ENCODE results near the gene C11orf42. TPM values are rescaled to one million over a fixed set of nuclear protein-coding genes. Genes with fewer than 3 reads are reported as not detected.
"Not testable (repeated sequence)": the region's sequence is repeated elsewhere in the genome, so short reads cannot be mapped to it uniquely, and the experiment has no call there.

Gene C11orf42
- total and polyA plus RNA-seq, 3 donors from 2014 or later: 10.1 to 38.5 (median 28.9) TPM

GRCh38 chr11:6248248-6248647 is 42.9 kb downstream of the C11orf42 start:
- Histone ChIP-seq H3K27ac (no peak overlapping the region), H3K4me1 (peaks cover 23% of the 10 kb centered on the region), H3K9me3 (no peaks in the 10 kb centered on the region), H3K27me3 (no peaks in the 10 kb centered on the region), H3K36me3 (ENCODE audit: low read depth, missing control alignments) (no peaks in the 10 kb centered on the region), H3K4me3 (no peak overlapping the region)
- intact Hi-C loops (cut with DNase I; ENCODE audit: low total_unique reads): no loop called here
- whole genome bisulfite sequencing, 2 donors: 82 to 95% methylated on average over 1 of the region's 1 CpG
- DNase-seq: no peak
- TF ChIP-seq POLR2A (IDR thresholded peaks at IDR 0.05): no peak
- TF ChIP-seq CTCF (IDR thresholded peaks at IDR 0.05): no peak

- intact Hi-C loops (cut with DNase I; ENCODE audit: low total_unique reads); H3K27ac ChIP-seq; DNase-seq; H3K36me3 ChIP-seq (ENCODE audit: low read depth, missing control alignments); H3K4me3 ChIP-seq; H3K27me3 ChIP-seq; H3K9me3 ChIP-seq: not testable (repeated sequence)
- WGBS, 2 donors: 95 to 96% methylated on average over 3 of the region's 3 CpGs
- H3K4me1 ChIP-seq: peaks cover 23% of the 10 kb centered on the region
Observed at GRCh38 chr11:6248897-6249296, 43.5 kb downstream of the C11orf42 start.

- H3K4me3 ChIP-seq: no peak overlapping the region
- 64 to 71% methylated on average over 3 of the region's 3 CpGs for WGBS, 2 donors
- peaks cover 23% of the 10 kb centered on the region for H3K4me1 ChIP-seq
- intact Hi-C loops (cut with DNase I; ENCODE audit: low total_unique reads): no loop called here
- peak overlapping the region; percentile 50 to 65 for H3K27ac ChIP-seq
- H3K36me3 ChIP-seq (ENCODE audit: low read depth, missing control alignments): no peaks in the 10 kb centered on the region
- TF ChIP-seq CTCF (IDR thresholded peaks at IDR 0.05) (no peak), POLR2A (IDR thresholded peaks at IDR 0.05) (no peak)
- DNase-seq: peak; percentile 92
- H3K9me3 ChIP-seq: no peaks in the 10 kb centered on the region
- H3K27me3 ChIP-seq: no peaks in the 10 kb centered on the region
Observed at GRCh38 chr11:6249770-6250555, 44.6 kb downstream of the C11orf42 start.

GRCh38 chr11:6251120-6251733 is 45.9 kb downstream of the C11orf42 start:
- intact Hi-C loops (cut with DNase I; ENCODE audit: low total_unique reads): no loop called here
- Histone ChIP-seq H3K4me1 (peaks cover 23% of the 10 kb centered on the region), H3K27ac (peak overlapping the region; percentile 66 to 77), H3K27me3 (no peaks in the 10 kb centered on the region), H3K4me3 (no peak overlapping the region), H3K9me3 (no peaks in the 10 kb centered on the region), H3K36me3 (ENCODE audit: low read depth, missing control alignments) (no peaks in the 10 kb centered on the region)
- DNase-seq: peak; percentile 87
- WGBS, 2 donors: 40 to 49% methylated on average over 6 of the region's 6 CpGs
- TF ChIP-seq CTCF (IDR thresholded peaks at IDR 0.05) (peak; percentile 83 to 90 (median 90)), POLR2A (IDR thresholded peaks at IDR 0.05) (no peak)

- no peak for TF ChIP-seq POLR2A (IDR thresholded peaks at IDR 0.05)
- TF ChIP-seq CTCF (IDR thresholded peaks at IDR 0.05): no peak
- Histone ChIP-seq H3K27ac (peak overlapping the region; percentile 66 to 77), H3K9me3 (no peaks in the 10 kb centered on the region), H3K36me3 (ENCODE audit: low read depth, missing control alignments) (no peaks in the 10 kb centered on the region), H3K4me3 (no peak overlapping the region), H3K4me1 (peaks cover 23% of the 10 kb centered on the region), H3K27me3 (no peaks in the 10 kb centered on the region)
- intact Hi-C loops (cut with DNase I; ENCODE audit: low total_unique reads): no loop called here
- peak; percentile 89 for DNase-seq
- WGBS, 2 donors: 43 to 49% methylated on average over 6 of the region's 6 CpGs
Observed at GRCh38 chr11:6251990-6252473, 46.7 kb downstream of the C11orf42 start.

Measured in testis (tissue), 3 donors.